Ishikawa (cell line): ENCODE measurements around the gene FLG.

Source experiments
- CEBPB ChIP-seq: IDR thresholded peaks from 2 replicates; pipeline ENCODE4 v1.6.1; 2012
- CREB1 ChIP-seq: IDR thresholded peaks from 2 replicates; pipeline ENCODE4 v1.6.1; 2012; ENCODE audit warnings: low read depth
- EGR1 ChIP-seq: IDR thresholded peaks from 2 replicates; pipeline ENCODE4 v1.6.1; 2012
- EP300 ChIP-seq: IDR thresholded peaks from 2 replicates; pipeline ENCODE4 v1.6.1; 2012; ENCODE audit warnings: borderline replicate concordance
- FOXM1 ChIP-seq: IDR thresholded peaks from 2 replicates; pipeline ENCODE4 v1.6.1; 2012; ENCODE audit warnings: low read depth, borderline replicate concordance
- NFIC ChIP-seq: IDR thresholded peaks from 2 replicates; pipeline ENCODE4 v1.6.1; 2012
- RAD21 ChIP-seq: IDR thresholded peaks from 2 replicates; pipeline ENCODE4 v1.6.1; 2012; ENCODE audit warnings: low read depth
- REST ChIP-seq: IDR thresholded peaks from 2 replicates; pipeline ENCODE4 v1.6.1; 2012; ENCODE audit warnings: low read depth, mild to moderate bottlenecking
- TAF1 ChIP-seq: IDR thresholded peaks from 2 replicates; pipeline ENCODE4 v1.6.1; 2012; ENCODE audit warnings: low read depth, mild to moderate bottlenecking
- TCF12 ChIP-seq: IDR thresholded peaks from 2 replicates; pipeline ENCODE4 v1.6.1; 2012; ENCODE audit warnings: low read depth
- TEAD4 ChIP-seq: IDR thresholded peaks from 2 replicates; pipeline ENCODE4 v1.6.1; 2012
- YY1 ChIP-seq: IDR thresholded peaks from 2 replicates; pipeline ENCODE4 v1.6.1; 2012; ENCODE audit warnings: low read depth
- ZBTB7A ChIP-seq: IDR thresholded peaks from 2 replicates; pipeline ENCODE4 v1.6.1; 2012; ENCODE audit warnings: low read depth
- TF ChIP-seq, protein P1 (sequence below): IDR thresholded peaks from 2 replicates; pipeline ENCODE4 v1.6.1; 2012
- TF ChIP-seq, protein P2 (sequence below): IDR thresholded peaks from 2 replicates; pipeline ENCODE4 v1.6.1; 2012

The FLG gene

DNA sequence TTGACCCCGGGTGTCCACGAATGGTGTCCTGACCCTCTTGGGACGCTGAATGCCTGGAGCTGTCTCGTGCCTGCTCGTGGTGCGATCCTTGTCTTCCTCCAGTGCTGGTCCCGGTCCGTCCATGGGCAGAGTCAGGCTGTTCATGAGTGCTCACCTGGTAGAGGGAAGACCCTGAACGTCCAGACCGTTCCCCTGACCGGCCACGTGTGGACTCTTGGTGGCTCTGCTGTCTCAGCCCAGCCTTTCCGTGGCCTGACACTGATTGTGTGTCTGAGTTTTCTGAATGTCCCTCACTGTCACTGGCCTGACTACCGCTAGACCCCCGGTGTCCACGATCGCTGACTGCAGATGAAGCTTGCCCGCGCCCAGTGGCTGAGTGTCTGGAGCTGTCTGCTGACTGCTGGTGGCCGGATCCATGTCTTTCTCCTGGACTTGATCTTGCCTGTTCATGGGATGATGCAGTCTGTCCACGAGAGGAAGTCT is 11.7 kb downstream of the FLG start:
- TF ChIP-seq TCF12: no peak
- TF ChIP-seq NFIC: no peak

GRCh38 chr1:152309955-152310354 is 15.1 kb downstream of the FLG start:
- TF ChIP-seq, protein P1, sequence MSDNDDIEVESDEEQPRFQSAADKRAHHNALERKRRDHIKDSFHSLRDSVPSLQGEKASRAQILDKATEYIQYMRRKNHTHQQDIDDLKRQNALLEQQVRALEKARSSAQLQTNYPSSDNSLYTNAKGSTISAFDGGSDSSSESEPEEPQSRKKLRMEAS: no peak
- no peak for TF ChIP-seq NFIC
- TF ChIP-seq RAD21: no peak
- TF ChIP-seq YY1: no peak
- no peak for TF ChIP-seq TEAD4
- TF ChIP-seq EP300: no peak
- TF ChIP-seq FOXM1: no peak
- no peak for TF ChIP-seq REST
- no peak for TF ChIP-seq ZBTB7A
- no peak for TF ChIP-seq CEBPB
- no peak for TF ChIP-seq TAF1
- no peak for TF ChIP-seq EGR1
- no peak for TF ChIP-seq CREB1
- TF ChIP-seq TCF12: no peak
- TF ChIP-seq, protein P2, sequence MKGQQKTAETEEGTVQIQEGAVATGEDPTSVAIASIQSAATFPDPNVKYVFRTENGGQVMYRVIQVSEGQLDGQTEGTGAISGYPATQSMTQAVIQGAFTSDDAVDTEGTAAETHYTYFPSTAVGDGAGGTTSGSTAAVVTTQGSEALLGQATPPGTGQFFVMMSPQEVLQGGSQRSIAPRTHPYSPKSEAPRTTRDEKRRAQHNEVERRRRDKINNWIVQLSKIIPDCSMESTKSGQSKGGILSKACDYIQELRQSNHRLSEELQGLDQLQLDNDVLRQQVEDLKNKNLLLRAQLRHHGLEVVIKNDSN: no peak
